GM23338 (cell line): Measurements from ENCODE around the gene ANKRD66.

ENCODE experiments used
- CREB1 ChIP-seq: fragments of 250-450 bp; sonication (Bioruptor Pico); IDR thresholded peaks from 2 replicates; pipeline ENCODE4 v1.5.0; 2020; ENCODE audit warnings: low read depth, mild to moderate bottlenecking, moderate library complexity
- CTCF ChIP-seq, 2 experiments: fragments of 200-600 bp in 1 of 2; sonication (generic) in 1 of 2; conservative IDR thresholded peaks; 2 replicates each; pipeline versions ENCODE4 v1.5.1 to v1.6.1; 2016 to 2017; ENCODE audit warnings: antibody characterized with exemption in 2 of 2, low read depth in 2 of 2, mild to moderate bottlenecking in 2 of 2, moderate library complexity in 1 of 2
- EZH2 ChIP-seq: fragments of 200-600 bp; sonication (generic); IDR thresholded peaks from one replicate; pipeline ENCODE4 v1.8.0; 2017; ENCODE audit warnings: antibody characterized with exemption, mild to moderate bottlenecking, low read depth; ENCODE audit not compliant: unreplicated experiment
- EZH2phosphoT487 ChIP-seq: fragments of 200-600 bp; sonication (generic); IDR thresholded peaks from one replicate; pipeline ENCODE4 v1.8.1; 2018; ENCODE audit warnings: antibody characterized with exemption; ENCODE audit not compliant: unreplicated experiment
- JUNB ChIP-seq: IDR thresholded peaks from one replicate; pipeline ENCODE4 v1.6.1; 2016; ENCODE audit warnings: antibody characterized with exemption; ENCODE audit not compliant: unreplicated experiment
- POLR2AphosphoS5 ChIP-seq: IDR thresholded peaks from 2 replicates; pipeline ENCODE4 v1.6.1; 2016; ENCODE audit warnings: antibody characterized with exemption, low read depth
- STAT1 ChIP-seq: IDR thresholded peaks from one replicate; pipeline ENCODE4 v1.6.1; 2016; ENCODE audit warnings: antibody characterized with exemption; ENCODE audit not compliant: unreplicated experiment
- ZNF114 ChIP-seq: fragments of 250-450 bp; sonication (Bioruptor Pico); IDR thresholded peaks from 2 replicates; pipeline ENCODE4 v1.5.0; 2020; ENCODE audit warnings: mild to moderate bottlenecking, moderate library complexity
- ZNF331 ChIP-seq: fragments of 250-450 bp; sonication (Bioruptor Pico); IDR thresholded peaks from 2 replicates; pipeline ENCODE4 v1.5.0; 2020; ENCODE audit warnings: low read depth, mild to moderate bottlenecking, moderate library complexity
- TF ChIP-seq, protein P1 (sequence below): IDR thresholded peaks from one replicate; pipeline ENCODE4 v1.6.1; 2018; ENCODE audit warnings: antibody characterized with exemption; ENCODE audit not compliant: unreplicated experiment
- TF ChIP-seq, protein P2 (sequence below): fragments of 250-450 bp; sonication (Bioruptor Pico); IDR thresholded peaks from 2 replicates; pipeline ENCODE4 v1.5.0; 2020; ENCODE audit warnings: mild to moderate bottlenecking, moderate library complexity

DNA sequence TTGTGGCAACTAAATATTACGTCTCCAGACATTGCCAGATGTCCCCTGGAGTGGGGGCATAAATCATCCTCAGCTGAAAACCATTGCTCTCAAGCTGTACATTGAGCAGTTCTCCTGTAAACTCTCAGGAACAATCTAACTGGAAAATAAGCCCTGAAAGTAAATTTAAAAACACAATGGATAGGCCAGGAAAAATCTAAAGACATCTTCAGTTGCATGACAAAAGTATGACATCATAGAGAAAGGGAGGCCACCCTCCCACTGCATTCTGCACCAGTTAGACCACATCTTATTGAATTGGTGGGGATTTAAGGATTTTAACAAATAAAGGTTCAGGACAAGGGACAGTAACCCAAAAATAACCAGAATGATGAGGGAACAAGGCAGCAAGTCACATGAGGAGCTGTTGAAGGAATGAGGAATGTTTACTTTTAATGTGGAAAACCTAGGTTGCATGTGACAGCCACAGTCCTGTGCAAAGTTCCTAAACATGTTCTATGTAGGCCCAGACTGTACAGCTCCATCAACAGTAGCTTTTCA, 16.9 kb upstream of the ANKRD66 start:
- TF ChIP-seq CTCF (conservative IDR thresholded peaks at IDR 0.05; ENCODE audit: low read depth in 2 of 2), result no peak
- TF ChIP-seq EZH2, result no peak
- no peak for TF ChIP-seq POLR2AphosphoS5
- TF ChIP-seq ZNF331 (CRISPR knock-in tag), result no peak
- TF ChIP-seq, protein P1, sequence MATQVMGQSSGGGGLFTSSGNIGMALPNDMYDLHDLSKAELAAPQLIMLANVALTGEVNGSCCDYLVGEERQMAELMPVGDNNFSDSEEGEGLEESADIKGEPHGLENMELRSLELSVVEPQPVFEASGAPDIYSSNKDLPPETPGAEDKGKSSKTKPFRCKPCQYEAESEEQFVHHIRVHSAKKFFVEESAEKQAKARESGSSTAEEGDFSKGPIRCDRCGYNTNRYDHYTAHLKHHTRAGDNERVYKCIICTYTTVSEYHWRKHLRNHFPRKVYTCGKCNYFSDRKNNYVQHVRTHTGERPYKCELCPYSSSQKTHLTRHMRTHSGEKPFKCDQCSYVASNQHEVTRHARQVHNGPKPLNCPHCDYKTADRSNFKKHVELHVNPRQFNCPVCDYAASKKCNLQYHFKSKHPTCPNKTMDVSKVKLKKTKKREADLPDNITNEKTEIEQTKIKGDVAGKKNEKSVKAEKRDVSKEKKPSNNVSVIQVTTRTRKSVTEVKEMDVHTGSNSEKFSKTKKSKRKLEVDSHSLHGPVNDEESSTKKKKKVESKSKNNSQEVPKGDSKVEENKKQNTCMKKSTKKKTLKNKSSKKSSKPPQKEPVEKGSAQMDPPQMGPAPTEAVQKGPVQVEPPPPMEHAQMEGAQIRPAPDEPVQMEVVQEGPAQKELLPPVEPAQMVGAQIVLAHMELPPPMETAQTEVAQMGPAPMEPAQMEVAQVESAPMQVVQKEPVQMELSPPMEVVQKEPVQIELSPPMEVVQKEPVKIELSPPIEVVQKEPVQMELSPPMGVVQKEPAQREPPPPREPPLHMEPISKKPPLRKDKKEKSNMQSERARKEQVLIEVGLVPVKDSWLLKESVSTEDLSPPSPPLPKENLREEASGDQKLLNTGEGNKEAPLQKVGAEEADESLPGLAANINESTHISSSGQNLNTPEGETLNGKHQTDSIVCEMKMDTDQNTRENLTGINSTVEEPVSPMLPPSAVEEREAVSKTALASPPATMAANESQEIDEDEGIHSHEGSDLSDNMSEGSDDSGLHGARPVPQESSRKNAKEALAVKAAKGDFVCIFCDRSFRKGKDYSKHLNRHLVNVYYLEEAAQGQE, result no peak
- TF ChIP-seq EZH2phosphoT487, result no peak
- TF ChIP-seq JUNB, result no peak
- no peak for TF ChIP-seq CREB1 (CRISPR knock-in tag)
- TF ChIP-seq, protein P2, sequence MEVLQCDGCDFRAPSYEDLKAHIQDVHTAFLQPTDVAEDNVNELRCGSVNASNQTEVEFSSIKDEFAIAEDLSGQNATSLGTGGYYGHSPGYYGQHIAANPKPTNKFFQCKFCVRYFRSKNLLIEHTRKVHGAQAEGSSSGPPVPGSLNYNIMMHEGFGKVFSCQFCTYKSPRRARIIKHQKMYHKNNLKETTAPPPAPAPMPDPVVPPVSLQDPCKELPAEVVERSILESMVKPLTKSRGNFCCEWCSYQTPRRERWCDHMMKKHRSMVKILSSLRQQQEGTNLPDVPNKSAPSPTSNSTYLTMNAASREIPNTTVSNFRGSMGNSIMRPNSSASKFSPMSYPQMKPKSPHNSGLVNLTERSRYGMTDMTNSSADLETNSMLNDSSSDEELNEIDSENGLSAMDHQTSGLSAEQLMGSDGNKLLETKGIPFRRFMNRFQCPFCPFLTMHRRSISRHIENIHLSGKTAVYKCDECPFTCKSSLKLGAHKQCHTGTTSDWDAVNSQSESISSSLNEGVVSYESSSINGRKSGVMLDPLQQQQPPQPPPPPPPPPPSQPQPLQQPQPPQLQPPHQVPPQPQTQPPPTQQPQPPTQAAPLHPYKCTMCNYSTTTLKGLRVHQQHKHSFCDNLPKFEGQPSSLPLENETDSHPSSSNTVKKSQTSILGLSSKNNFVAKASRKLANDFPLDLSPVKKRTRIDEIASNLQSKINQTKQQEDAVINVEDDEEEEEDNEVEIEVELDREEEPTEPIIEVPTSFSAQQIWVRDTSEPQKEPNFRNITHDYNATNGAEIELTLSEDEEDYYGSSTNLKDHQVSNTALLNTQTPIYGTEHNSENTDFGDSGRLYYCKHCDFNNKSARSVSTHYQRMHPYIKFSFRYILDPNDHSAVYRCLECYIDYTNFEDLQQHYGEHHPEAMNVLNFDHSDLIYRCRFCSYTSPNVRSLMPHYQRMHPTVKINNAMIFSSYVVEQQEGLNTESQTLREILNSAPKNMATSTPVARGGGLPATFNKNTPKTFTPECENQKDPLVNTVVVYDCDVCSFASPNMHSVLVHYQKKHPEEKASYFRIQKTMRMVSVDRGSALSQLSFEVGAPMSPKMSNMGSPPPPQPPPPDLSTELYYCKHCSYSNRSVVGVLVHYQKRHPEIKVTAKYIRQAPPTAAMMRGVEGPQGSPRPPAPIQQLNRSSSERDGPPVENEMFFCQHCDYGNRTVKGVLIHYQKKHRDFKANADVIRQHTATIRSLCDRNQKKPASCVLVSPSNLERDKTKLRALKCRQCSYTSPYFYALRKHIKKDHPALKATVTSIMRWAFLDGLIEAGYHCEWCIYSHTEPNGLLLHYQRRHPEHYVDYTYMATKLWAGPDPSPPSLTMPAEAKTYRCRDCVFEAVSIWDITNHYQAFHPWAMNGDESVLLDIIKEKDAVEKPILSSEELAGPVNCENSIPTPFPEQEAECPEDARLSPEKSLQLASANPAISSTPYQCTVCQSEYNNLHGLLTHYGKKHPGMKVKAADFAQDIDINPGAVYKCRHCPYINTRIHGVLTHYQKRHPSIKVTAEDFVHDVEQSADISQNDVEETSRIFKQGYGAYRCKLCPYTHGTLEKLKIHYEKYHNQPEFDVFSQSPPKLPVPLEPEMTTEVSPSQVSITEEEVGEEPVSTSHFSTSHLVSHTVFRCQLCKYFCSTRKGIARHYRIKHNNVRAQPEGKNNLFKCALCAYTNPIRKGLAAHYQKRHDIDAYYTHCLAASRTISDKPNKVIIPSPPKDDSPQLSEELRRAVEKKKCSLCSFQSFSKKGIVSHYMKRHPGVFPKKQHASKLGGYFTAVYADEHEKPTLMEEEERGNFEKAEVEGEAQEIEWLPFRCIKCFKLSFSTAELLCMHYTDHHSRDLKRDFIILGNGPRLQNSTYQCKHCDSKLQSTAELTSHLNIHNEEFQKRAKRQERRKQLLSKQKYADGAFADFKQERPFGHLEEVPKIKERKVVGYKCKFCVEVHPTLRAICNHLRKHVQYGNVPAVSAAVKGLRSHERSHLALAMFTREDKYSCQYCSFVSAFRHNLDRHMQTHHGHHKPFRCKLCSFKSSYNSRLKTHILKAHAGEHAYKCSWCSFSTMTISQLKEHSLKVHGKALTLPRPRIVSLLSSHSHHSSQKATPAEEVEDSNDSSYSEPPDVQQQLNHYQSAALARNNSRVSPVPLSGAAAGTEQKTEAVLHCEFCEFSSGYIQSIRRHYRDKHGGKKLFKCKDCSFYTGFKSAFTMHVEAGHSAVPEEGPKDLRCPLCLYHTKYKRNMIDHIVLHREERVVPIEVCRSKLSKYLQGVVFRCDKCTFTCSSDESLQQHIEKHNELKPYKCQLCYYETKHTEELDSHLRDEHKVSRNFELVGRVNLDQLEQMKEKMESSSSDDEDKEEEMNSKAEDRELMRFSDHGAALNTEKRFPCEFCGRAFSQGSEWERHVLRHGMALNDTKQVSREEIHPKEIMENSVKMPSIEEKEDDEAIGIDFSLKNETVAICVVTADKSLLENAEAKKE (CRISPR knock-in tag), result no peak
- TF ChIP-seq ZNF114 (CRISPR knock-in tag), result no peak
- TF ChIP-seq STAT1, result no peak
